HepG2 (cell line): ENCODE data around the gene TMEM198. TPM values are rescaled to one million over a fixed set of nuclear protein-coding genes. Genes with fewer than 3 reads are reported as not detected.

ENCODE experiments used
- ATAC-seq: fragments of 200-7000 bp; cut with Tn5 transposase; 3 replicates; pipeline ENCODE4 v1.9.1; 2020; ENCODE audit warnings: mild to moderate bottlenecking, moderate library complexity
- BruUV-seq: library from RNA; stranded (reverse); fragments of 400-500 nt; replicated peaks from 2 replicates; lab custom pipeline; 2021; lab: Mats Ljungman, UMichigan
- CTCF ChIA-PET: fragments of 300-600 bp; formaldehyde crosslinking; extraction: SDS; loops from one replicate; lab custom pipeline; 2021; ENCODE audit warnings: low total read pairs, inconsistent platforms, low intra/inter-chr PET ratio; lab: Yijun Ruan, JAX
- POLR2A ChIA-PET: fragments of 350-600 bp; sonication (Branson Sonifier 250); formaldehyde crosslinking; loops from one replicate; lab custom pipeline; 2020; ENCODE audit warnings: antibody characterized with exemption, inconsistent platforms; lab: Yijun Ruan, JAX
- DNase-seq: peaks from one replicate; pipeline ENCODE4 v3.0.0-alpha.2; 2015; ENCODE audit warnings: low spot score
- FAIRE-seq: peaks from 3 replicates; lab custom pipeline; 2011; peaks lifted over from hg19 to GRCh38; lab: Jason Lieb, UNC
- H2AFZ ChIP-seq: one replicate; pipeline ENCODE4 v1.6.1; 2011; ENCODE audit warnings: low read length, inconsistent platforms
- H3K27ac ChIP-seq: fragments of 300-600 bp; 3 replicates; pipeline ENCODE4 v1.8.0; 2011; ENCODE audit warnings: mixed run types, mild to moderate bottlenecking, mixed read lengths, low read length, inconsistent platforms; ENCODE audit not compliant: insufficient read depth; ENCODE audit errors: extremely low read length
- H3K27me3 ChIP-seq, 2 experiments: fragments of 200-600 bp in 1 of 2; 2 replicates in 1 of 2; 3 replicates in 1 of 2; pipeline versions ENCODE4 v1.6.0 to v1.8.0; 2011; ENCODE audit warnings: low read length in 2 of 2, mild to moderate bottlenecking in 2 of 2, moderate library complexity in 2 of 2, inconsistent platforms in 1 of 2; ENCODE audit not compliant: insufficient read depth in 2 of 2, control insufficient read depth in 1 of 2
- H3K36me3 ChIP-seq, 2 experiments: fragments of 200-600 bp in 1 of 2; replicated peaks in 1 of 2; 2 replicates in 1 of 2; 3 replicates in 1 of 2; pipeline versions ENCODE4 v1.5.1 to v1.8.0; 2011; ENCODE audit warnings: low read length in 2 of 2, inconsistent platforms in 1 of 2; ENCODE audit not compliant: insufficient read depth in 2 of 2, control insufficient read depth in 1 of 2
- H3K4me1 ChIP-seq: 2 replicates; pipeline ENCODE4 v1.5.1; 2012; ENCODE audit warnings: low read length, inconsistent platforms; ENCODE audit not compliant: insufficient read depth
- H3K4me2 ChIP-seq: 2 replicates; pipeline ENCODE4 v1.6.0; 2011; ENCODE audit warnings: low read depth, low read length, inconsistent platforms
- H3K4me3 ChIP-seq, 3 experiments: fragments of 200-600 bp in 1 of 3; sonication (generic), shearing (Covaris generic) in 1 of 3; replicated peaks in 1 of 3; 2 replicates each; pipeline ENCODE4 v1.5.1; 2011 to 2016; ENCODE audit warnings: low read length in 3 of 3, inconsistent platforms in 2 of 3, low read depth in 2 of 3, mild to moderate bottlenecking in 2 of 3, control low read depth in 1 of 3, mixed read lengths in 1 of 3; ENCODE audit not compliant: insufficient read depth in 1 of 3
- H3K79me2 ChIP-seq: one replicate; pipeline ENCODE4 v1.6.1; 2011; ENCODE audit warnings: low read length, inconsistent platforms; ENCODE audit not compliant: insufficient read depth
- H3K9ac ChIP-seq: 2 replicates; pipeline ENCODE4 v1.6.0; 2011; ENCODE audit warnings: mild to moderate bottlenecking, low read depth, low read length, inconsistent platforms; ENCODE audit not compliant: insufficient read depth
- H3K9me3 ChIP-seq: 2 replicates; pipeline ENCODE4 v1.5.1; 2012; ENCODE audit warnings: mild to moderate bottlenecking, low read length
- H4K20me1 ChIP-seq: 2 replicates; pipeline ENCODE4 v1.6.0; 2011; ENCODE audit warnings: inconsistent platforms, mild to moderate bottlenecking, low read length, moderate library complexity; ENCODE audit not compliant: insufficient read depth
- AGO2 ChIP-seq: fragments of 200-400 bp; formaldehyde crosslinking; optimal IDR thresholded peaks from 2 replicates; pipeline ENCODE3; 2017; ENCODE audit warnings: mild to moderate bottlenecking, low read depth, low read length, moderate library complexity
- BRD4 ChIP-seq: sonication (generic); formaldehyde crosslinking; IDR thresholded peaks from 2 replicates; pipeline ENCODE4 v1.4.0; 2020; ENCODE audit warnings: missing genetic modification reagents
- FLYWCH1 ChIP-seq: sonication (generic); formaldehyde crosslinking; IDR thresholded peaks from 2 replicates; pipeline ENCODE4 v1.8.1; 2023; ENCODE audit warnings: mild to moderate bottlenecking, missing genetic modification reagents
- MZF1 ChIP-seq: sonication (generic); formaldehyde crosslinking; IDR thresholded peaks from 2 replicates; pipeline ENCODE4 v1.8.1; 2023; ENCODE audit warnings: mild to moderate bottlenecking, missing genetic modification reagents, borderline replicate concordance
- NFIB ChIP-seq: sonication (generic); formaldehyde crosslinking; IDR thresholded peaks from 2 replicates; pipeline ENCODE4 v1.9.0; 2021; ENCODE audit warnings: missing genetic modification reagents, mild to moderate bottlenecking, borderline replicate concordance
- SALL2 ChIP-seq: sonication (generic); formaldehyde crosslinking; IDR thresholded peaks from 2 replicates; pipeline ENCODE4 v1.8.1; 2023; ENCODE audit warnings: mild to moderate bottlenecking, missing genetic modification reagents, inconsistent platforms
- SP4 ChIP-seq: sonication (generic); formaldehyde crosslinking; IDR thresholded peaks from 2 replicates; pipeline ENCODE4 v1.8.1; 2023; ENCODE audit warnings: mild to moderate bottlenecking, missing genetic modification reagents
- ZBTB3 ChIP-seq: sonication (generic); formaldehyde crosslinking; IDR thresholded peaks from 2 replicates; pipeline ENCODE4 v1.4.0; 2020; ENCODE audit warnings: low read depth, mild to moderate bottlenecking, moderate library complexity, missing genetic modification reagents, borderline replicate concordance
- ZMAT3 ChIP-seq: sonication (generic); formaldehyde crosslinking; conservative IDR thresholded peaks from 2 replicates; pipeline ENCODE4 v1.7.0; 2021; ENCODE audit warnings: missing genetic modification reagents
- ZNF264 ChIP-seq: sonication (generic); formaldehyde crosslinking; IDR thresholded peaks from 2 replicates; pipeline ENCODE4 v1.4.0; 2020; ENCODE audit warnings: missing genetic modification reagents
- WGBS: methylation state at CpG from one replicate; pipeline ENCODE4 v1.1.6; 2017; ENCODE audit warnings: low lambda C conversion rate; 5-methylcytosine and 5-hydroxymethylcytosine counted together
- in situ Hi-C: cut with HindIII; loops from 2 replicates; pipeline ENCODE4 v1.10.0; 2017; ENCODE audit warnings: low pct_unique_long_range_greater_than_20kb; ENCODE audit not compliant: extremely low pct_ligation_motif_present
- intact Hi-C: fragments of 100-400 bp; cut with micrococcal nuclease; formaldehyde crosslinking; loops from one replicate; pipeline ENCODE4 v1.10.0; 2022; ENCODE audit not compliant: unreplicated experiment
- polyA plus RNA-seq, 8 experiments: library from polyadenylated mRNA; depleted of rRNA in 3 of 8; stranded (reverse) in 7 of 8; unstranded in 1 of 8; fragments of >200 nt; fragmentation: Illumina TruSeq in 4 of 8; extraction: Trizol in 4 of 8; gene quantifications; 2 replicates each; pipeline versions ENCODE4 v1.2.1 to v1.2.3, GENCODE V29; 2011 to 2016; ENCODE audit warnings: low read depth in 4 of 8, missing spikeins in 1 of 8, mixed read lengths in 1 of 8; ENCODE audit not compliant: insufficient read depth in 1 of 8
- total RNA-seq, 5 experiments: library from RNA; depleted of rRNA; stranded (reverse); fragments of >200 nt; fragmentation: Illumina TruSeq; extraction: Trizol; gene quantifications; 2 replicates each; pipeline ENCODE4 v1.2.3, GENCODE V29; 2016; ENCODE audit warnings: low read depth in 1 of 5
- TF ChIP-seq, protein P1 (sequence below): sonication (generic); formaldehyde crosslinking; IDR thresholded peaks from 2 replicates; pipeline ENCODE4 v1.4.0; 2020; ENCODE audit warnings: missing genetic modification reagents; ENCODE audit errors: not compliant biosample characterization
- TF ChIP-seq, protein P2 (sequence below): sonication (generic); IDR thresholded peaks from 2 replicates; pipeline ENCODE4 v1.6.1; 2016; ENCODE audit warnings: low read depth, borderline replicate concordance
- TF ChIP-seq, protein P3 (sequence below): IDR thresholded peaks from 2 replicates; pipeline ENCODE4 v1.6.1; 2016; ENCODE audit warnings: low read depth
- TF ChIP-seq, protein P4 (sequence below): sonication (generic); formaldehyde crosslinking; IDR thresholded peaks from 2 replicates; pipeline ENCODE4 v1.4.0; 2020; ENCODE audit warnings: missing genetic modification reagents
- TF ChIP-seq, protein P5 (sequence below): sonication (generic); formaldehyde crosslinking; IDR thresholded peaks from 2 replicates; pipeline ENCODE4 v1.8.1; 2022; ENCODE audit warnings: low read depth, mild to moderate bottlenecking, missing genetic modification reagents

Gene TMEM198
- total and polyA plus RNA-seq, 2 of the 13 experiments (the other 11 are each of a cell fraction or from before 2014, with no cell fraction given): 17.3 to 23.5 TPM

DNA sequence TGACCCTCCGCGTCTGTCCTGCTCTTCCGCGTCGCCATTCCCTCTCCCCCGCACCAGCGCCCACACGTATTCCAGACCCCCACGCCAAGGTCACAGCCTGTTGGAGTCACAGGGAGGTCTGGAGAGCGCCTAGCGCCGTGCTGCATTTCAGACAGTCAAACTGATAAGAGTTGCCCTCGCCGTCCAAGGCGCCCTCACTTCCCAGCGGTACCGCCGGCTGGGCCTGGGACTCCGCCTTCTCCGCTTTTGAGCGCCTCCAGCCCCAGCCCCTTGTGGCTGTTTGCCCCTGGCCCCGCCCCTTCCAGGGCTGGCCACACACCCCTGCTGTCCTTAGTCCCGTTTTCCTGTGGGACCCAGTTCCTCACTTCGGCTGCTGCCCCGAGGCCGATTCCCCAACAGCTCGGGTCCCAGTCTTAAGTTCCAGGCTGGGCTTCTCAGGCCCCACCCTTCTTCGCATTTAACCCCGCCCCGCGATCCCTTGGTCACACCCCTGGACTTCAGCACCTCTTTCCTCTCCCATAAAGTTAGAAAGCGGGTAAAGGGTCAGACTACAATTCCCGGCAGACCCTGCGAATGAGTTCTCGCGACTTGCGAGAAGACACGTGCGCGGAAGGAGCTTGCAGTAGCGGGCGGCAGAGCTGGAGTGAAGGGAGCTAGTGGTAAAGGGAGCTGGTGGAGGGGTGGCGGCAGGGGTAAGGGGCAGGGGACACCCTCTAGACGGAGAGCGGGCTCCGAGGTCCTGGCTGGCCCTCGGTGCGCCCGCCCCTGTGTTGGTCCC lies 45.4 kb upstream of the TMEM198 start, which contains the start of gene GMPPA:
Gene GMPPA, plus strand, starts transcription at position 612 of the 778 bp plus-strand sequence. CDS start 1,085 bp downstream, outside the sequence.
- in situ Hi-C loops (no loop called here), intact Hi-C loops (loop anchor here (5.0 kb wide), 2 partner anchors 99 to 111 kb away; partner anchors contain the start of genes DNPEP and STK11IP)
- peak; percentile 82 for ATAC-seq
- FAIRE-seq: peak; percentile 98
- peak within 1 kb of the TSS; percentile 79 to 93 (median 89) for H3K4me3 ChIP-seq
- TSS peak; percentile 91 for BruUV-seq
- ChIA-PET POLR2A (interaction anchor here (0.8 to 4.4 kb wide), 22 partner anchors 10 to 497 kb away, joined by 3 to 94 read pairs (median 7); partner anchors contain the start of genes ASIC4, CHPF, DNAJB2 and DNPEP), CTCF (no interaction called here)
- peaks cover 6 to 40% of the 10 kb centered on the region in 2 experiments; a peak in 4 of 5 replicates for H3K27me3 ChIP-seq
- H3K4me2 ChIP-seq: peak within 1 kb of the TSS; percentile 97
- no peaks in the 10 kb centered on the region for H4K20me1 ChIP-seq
- H3K9me3 ChIP-seq: no peaks in the 10 kb centered on the region
- peak; percentile 99 for DNase-seq
- peaks cover 12% of the 10 kb centered on the region for H3K79me2 ChIP-seq
- no peak within 1 kb of the TSS for H2AFZ ChIP-seq
- peaks cover 0 to 4% of the 10 kb centered on the region in 2 experiments; a peak in 2 of 5 replicates for H3K36me3 ChIP-seq
- H3K9ac ChIP-seq: peak within 1 kb of the TSS; percentile 96
- peak within 1 kb of the TSS; percentile 70 for H3K27ac ChIP-seq
- under 1% methylated on average over 36 of the region's 49 CpGs for WGBS
- peaks cover 56% of the 10 kb centered on the region for H3K4me1 ChIP-seq
- TF ChIP-seq BRD4 (CRISPR knock-in tag) (0 out of 2 replicates have a peak, but pooled peaks have one; percentile 48), ZMAT3 (CRISPR knock-in tag) (no peak), FLYWCH1 (no peak), SALL2 (peak; percentile 70), MZF1 (CRISPR knock-in tag) (peak; percentile 91; the same call in 1 of the 2 replicates), SP4 (CRISPR knock-in tag) (peak; percentile 71), NFIB (CRISPR knock-in tag) (no peak), ZNF264 (no peak), ZBTB3 (no peak), AGO2 (peak; percentile 77)
- TF ChIP-seq, protein P1, sequence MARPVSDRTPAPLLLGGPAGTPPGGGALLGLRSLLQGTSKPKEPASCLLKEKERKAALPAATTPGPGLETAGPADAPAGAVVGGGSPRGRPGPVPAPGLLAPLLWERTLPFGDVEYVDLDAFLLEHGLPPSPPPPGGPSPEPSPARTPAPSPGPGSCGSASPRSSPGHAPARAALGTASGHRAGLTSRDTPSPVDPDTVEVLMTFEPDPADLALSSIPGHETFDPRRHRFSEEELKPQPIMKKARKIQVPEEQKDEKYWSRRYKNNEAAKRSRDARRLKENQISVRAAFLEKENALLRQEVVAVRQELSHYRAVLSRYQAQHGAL: no peak
- TF ChIP-seq, protein P2, sequence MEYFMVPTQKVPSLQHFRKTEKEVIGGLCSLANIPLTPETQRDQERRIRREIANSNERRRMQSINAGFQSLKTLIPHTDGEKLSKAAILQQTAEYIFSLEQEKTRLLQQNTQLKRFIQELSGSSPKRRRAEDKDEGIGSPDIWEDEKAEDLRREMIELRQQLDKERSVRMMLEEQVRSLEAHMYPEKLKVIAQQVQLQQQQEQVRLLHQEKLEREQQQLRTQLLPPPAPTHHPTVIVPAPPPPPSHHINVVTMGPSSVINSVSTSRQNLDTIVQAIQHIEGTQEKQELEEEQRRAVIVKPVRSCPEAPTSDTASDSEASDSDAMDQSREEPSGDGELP: peak; percentile 55; the same call in 1 of the 2 replicates
- TF ChIP-seq, protein P3, sequence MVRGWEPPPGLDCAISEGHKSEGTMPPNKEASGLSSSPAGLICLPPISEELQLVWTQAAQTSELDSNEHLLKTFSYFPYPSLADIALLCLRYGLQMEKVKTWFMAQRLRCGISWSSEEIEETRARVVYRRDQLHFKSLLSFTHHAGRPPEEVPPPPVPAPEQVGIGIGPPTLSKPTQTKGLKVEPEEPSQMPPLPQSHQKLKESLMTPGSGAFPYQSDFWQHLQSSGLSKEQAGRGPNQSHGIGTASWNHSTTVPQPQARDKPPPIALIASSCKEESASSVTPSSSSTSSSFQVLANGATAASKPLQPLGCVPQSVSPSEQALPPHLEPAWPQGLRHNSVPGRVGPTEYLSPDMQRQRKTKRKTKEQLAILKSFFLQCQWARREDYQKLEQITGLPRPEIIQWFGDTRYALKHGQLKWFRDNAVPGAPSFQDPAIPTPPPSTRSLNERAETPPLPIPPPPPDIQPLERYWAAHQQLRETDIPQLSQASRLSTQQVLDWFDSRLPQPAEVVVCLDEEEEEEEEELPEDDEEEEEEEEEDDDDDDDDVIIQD (CRISPR knock-in tag): no peak
- TF ChIP-seq, protein P4, sequence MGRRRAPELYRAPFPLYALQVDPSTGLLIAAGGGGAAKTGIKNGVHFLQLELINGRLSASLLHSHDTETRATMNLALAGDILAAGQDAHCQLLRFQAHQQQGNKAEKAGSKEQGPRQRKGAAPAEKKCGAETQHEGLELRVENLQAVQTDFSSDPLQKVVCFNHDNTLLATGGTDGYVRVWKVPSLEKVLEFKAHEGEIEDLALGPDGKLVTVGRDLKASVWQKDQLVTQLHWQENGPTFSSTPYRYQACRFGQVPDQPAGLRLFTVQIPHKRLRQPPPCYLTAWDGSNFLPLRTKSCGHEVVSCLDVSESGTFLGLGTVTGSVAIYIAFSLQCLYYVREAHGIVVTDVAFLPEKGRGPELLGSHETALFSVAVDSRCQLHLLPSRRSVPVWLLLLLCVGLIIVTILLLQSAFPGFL (CRISPR knock-in tag): peak; percentile 84; the same call in 1 of the 2 replicates
- TF ChIP-seq, protein P5, sequence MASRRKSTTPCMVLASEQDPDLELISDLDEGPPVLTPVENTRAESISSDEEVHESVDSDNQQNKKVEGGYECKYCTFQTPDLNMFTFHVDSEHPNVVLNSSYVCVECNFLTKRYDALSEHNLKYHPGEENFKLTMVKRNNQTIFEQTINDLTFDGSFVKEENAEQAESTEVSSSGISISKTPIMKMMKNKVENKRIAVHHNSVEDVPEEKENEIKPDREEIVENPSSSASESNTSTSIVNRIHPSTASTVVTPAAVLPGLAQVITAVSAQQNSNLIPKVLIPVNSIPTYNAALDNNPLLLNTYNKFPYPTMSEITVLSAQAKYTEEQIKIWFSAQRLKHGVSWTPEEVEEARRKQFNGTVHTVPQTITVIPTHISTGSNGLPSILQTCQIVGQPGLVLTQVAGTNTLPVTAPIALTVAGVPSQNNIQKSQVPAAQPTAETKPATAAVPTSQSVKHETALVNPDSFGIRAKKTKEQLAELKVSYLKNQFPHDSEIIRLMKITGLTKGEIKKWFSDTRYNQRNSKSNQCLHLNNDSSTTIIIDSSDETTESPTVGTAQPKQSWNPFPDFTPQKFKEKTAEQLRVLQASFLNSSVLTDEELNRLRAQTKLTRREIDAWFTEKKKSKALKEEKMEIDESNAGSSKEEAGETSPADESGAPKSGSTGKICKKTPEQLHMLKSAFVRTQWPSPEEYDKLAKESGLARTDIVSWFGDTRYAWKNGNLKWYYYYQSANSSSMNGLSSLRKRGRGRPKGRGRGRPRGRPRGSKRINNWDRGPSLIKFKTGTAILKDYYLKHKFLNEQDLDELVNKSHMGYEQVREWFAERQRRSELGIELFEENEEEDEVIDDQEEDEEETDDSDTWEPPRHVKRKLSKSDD (CRISPR knock-in tag): 0 out of 2 replicates have a peak, but pooled peaks have one; percentile 45
